ENCODE results near the gene HCRTR1. TPM values are rescaled to one million over a fixed set of nuclear protein-coding genes. Genes with fewer than 3 reads are reported as not detected.
A peak's percentile ranks its signal among the peaks of the same experiment; 100 is the strongest.

HCRTR1 gene
- total RNA-seq, 1 experiment from 2014 or later = not detected

DNA sequence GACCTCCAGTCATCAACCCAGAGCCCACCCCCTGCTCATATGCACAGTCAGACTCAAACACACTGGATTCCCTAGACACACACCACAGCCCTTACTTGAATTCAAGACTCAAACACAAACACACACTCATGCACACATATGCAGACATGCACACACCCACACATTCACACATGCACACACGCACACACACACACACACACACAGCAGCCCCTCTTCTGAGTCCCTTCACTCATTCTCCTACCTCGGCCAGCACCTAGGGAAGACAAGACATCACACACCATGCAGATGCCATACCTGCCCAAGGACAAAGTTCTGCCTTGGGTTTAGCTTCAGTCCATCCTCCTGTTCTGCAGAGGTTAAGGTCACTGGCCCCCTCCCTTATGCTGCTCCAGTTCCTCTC is 1.6 kb upstream of the HCRTR1 start:
- no peaks in the 10 kb centered on the region for H3K27me3 ChIP-seq
- DNase-seq = no peak
- no peak overlapping the region for H3K4me3 ChIP-seq
- H3K9me3 ChIP-seq = no peaks in the 10 kb centered on the region
- no peaks in the 10 kb centered on the region for H3K36me3 ChIP-seq

DNA sequence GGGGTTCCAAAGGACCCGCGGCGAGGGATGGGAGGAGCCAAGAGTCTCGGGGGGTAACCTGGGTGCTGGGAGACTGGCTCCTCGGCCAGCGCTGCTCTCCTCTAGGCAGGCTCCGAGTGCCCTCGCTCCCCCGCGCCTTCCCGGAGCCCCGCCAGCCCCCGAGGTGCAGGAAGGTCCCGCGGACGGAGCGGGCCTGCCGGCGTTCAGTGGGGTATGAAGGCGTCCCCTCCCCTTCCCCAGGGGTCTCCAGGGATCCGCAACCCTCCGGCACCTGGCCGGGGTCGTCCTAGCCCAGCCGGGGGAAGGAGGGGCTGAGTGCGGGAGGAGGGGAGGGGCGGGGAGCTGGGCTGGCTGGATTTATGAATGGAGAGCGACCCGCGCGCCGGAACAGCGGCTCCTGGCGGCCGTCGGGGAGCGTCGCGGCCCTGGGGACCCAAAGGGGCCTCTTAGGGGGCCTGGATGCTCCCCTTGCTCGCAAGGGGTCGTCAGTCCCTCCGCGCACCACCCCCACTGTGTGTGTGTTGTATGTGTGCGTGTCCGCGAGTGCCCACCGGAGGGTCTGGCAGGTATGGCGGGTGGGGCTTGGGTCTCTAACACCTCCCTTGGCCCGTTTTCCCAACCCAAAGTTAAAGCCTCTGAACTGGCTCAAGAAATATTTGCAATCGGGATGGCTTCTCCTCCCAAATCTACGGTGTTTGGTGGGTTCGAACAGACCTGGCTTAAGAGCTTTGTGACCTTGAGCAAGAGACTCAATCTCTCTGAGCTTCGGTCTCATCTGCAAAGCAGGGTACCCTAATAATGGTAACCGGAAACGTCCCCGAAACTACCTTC is 642 bp downstream of the HCRTR1 start:
- Histone ChIP-seq H3K4me3 (peak overlapping the region; percentile 49), H3K36me3 (no peaks in the 10 kb centered on the region), H3K27me3 (no peaks in the 10 kb centered on the region), H3K9me3 (no peaks in the 10 kb centered on the region)
- peak; percentile 39 for DNase-seq

DNA sequence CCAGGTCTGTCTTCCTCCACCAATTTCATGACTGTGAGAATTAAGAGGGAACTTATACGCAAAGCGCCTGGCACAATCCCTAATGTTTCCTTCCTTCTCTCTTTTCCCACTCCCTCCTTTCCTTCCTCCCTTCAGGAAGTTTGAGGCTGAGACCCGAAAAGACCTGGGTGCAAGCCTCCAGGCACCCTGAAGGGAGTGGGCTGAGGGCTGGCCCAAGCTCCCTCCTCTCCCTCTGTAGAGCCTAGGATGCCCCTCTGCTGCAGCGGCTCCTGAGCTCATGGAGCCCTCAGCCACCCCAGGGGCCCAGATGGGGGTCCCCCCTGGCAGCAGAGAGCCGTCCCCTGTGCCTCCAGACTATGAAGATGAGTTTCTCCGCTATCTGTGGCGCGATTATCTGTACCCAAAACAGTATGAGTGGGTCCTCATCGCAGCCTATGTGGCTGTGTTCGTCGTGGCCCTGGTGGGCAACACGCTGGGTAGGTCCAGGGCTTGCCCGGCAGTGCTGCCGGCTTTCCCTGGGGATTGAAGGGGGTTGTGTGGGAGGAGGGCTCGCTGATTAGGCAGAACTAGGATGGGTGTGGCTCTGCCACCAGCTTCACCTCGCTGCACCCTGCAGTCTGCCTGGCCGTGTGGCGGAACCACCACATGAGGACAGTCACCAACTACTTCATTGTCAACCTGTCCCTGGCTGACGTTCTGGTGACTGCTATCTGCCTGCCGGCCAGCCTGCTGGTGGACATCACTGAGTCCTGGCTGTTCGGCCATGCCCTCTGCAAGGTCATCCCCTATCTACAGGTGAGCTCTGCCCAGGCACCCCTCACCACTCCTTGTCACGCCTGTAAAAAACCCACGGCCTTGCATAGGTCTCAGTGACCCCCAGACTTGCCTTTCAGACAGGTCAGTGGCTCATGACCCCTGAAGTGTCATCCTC is 1.7 kb downstream of the HCRTR1 start:
- Histone ChIP-seq H3K27me3 (no peaks in the 10 kb centered on the region), H3K36me3 (no peaks in the 10 kb centered on the region), H3K9me3 (no peaks in the 10 kb centered on the region), H3K4me3 (no peak overlapping the region)
- DNase-seq = no peak

DNA sequence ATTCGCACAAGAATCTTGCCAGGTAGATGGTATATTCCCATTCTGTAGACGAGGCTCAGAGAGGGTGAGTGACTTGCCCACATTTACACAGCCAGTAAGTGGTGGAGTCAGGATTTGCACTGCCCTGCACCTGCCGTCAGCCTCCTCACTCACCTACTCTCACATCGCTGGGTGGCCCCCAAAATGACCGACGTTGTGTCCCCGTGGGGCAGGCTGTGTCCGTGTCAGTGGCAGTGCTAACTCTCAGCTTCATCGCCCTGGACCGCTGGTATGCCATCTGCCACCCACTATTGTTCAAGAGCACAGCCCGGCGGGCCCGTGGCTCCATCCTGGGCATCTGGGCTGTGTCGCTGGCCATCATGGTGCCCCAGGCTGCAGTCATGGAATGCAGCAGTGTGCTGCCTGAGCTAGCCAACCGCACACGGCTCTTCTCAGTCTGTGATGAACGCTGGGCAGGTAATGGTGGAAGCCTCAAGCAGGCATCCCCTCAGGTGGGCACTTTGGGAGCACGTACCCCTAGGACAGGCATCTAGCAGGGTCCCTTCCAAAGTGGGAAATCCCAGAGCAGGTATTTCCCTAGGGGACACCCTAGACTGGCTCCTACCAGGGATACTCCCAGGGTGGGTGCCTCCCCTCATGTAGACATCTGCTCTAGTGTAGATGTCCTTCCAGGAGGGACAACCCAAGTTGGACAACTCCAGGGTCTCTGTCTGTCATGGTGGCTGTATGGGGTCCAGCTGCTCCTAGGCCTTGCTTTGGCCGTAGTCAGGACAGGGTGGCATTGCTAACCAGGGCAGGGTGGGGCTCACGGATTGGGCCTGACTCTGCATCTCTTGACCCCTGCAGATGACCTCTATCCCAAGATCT is 3.4 kb downstream of the HCRTR1 start:
- H3K9me3 ChIP-seq = no peaks in the 10 kb centered on the region
- DNase-seq = no peak
- no peaks in the 10 kb centered on the region for H3K36me3 ChIP-seq
- no peaks in the 10 kb centered on the region for H3K27me3 ChIP-seq
- H3K4me3 ChIP-seq = no peak overlapping the region

DNA sequence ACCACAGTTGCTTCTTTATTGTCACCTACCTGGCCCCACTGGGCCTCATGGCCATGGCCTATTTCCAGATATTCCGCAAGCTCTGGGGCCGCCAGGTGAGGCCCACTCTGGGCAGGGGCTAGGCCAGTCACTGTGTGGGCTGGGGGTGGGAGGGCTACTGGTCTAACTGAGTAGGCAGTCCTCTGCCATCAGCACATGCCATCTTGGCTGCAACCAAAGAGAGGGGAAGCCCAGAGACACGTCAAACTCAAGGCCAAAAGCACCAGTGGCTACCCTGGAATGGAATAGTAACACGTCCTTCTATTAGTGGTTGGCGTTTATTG is 4.0 kb downstream of the HCRTR1 start:
- H3K9me3 ChIP-seq = no peaks in the 10 kb centered on the region
- H3K4me3 ChIP-seq = no peak overlapping the region
- H3K36me3 ChIP-seq = no peaks in the 10 kb centered on the region
- no peaks in the 10 kb centered on the region for H3K27me3 ChIP-seq
- no peak for DNase-seq

DNA sequence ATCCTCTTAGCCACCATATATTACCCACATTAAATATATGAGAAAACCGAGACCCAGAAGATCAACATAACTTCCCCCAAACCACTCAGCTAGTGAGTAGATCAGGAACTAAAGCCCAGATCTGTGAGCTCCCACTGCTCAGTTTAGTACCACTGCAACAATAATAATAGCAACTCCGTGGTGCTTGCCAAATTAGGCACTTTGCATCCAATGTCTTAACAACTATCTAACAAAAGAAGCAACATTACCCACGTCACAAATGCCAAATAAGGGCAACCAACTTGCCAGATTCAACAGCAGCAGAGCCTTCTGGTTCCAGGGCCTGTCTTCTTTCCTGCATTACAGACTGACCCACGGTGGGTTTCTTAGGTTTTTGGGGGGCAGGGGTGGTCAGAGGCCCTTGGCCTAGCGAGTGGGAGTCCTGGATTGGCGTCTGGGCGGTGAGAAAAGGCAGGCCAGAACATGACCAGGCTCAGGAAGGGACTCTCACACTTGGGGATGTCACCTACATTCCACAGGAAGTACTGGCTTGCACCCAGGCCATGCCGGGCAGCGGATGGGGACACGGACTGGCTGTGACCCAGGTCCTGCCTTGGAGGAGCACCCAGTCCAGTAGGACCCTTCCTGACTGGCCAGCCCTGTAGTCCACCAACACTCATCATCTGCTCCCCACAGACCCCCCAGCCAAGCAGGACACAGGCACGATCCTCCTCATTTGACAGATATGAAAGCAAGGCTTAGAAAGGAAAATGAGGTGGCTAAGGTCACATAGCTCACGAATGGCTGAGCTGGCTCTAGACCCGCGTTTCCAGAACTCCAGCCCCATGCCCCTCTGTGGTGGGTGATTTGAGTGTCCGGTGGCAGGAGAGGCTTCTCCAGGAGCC is 4.6 kb downstream of the HCRTR1 start:
- DNase-seq = no peak
- H3K4me3 ChIP-seq = no peak overlapping the region
- H3K9me3 ChIP-seq = no peaks in the 10 kb centered on the region
- no peaks in the 10 kb centered on the region; the same call in 1 of the 2 replicates for H3K36me3 ChIP-seq
- no peaks in the 10 kb centered on the region for H3K27me3 ChIP-seq

DNA sequence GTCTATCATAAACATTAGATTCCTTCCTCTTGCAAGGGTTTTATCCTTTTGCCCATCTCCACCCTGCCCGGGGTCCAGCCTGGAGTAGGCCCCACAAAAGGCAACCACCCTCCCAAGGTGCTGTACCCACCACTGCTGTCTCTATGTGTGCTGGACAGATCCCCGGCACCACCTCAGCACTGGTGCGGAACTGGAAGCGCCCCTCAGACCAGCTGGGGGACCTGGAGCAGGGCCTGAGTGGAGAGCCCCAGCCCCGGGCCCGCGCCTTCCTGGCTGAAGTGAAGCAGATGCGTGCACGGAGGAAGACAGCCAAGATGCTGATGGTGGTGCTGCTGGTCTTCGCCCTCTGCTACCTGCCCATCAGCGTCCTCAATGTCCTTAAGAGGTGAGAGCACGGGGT is 5.9 kb downstream of the HCRTR1 start:
- Histone ChIP-seq H3K27me3 (no peaks in the 10 kb centered on the region), H3K36me3 (peaks cover 4% of the 10 kb centered on the region; the same call in 1 of the 2 replicates), H3K4me3 (no peak overlapping the region), H3K9me3 (no peaks in the 10 kb centered on the region)
- DNase-seq = no peak

DNA sequence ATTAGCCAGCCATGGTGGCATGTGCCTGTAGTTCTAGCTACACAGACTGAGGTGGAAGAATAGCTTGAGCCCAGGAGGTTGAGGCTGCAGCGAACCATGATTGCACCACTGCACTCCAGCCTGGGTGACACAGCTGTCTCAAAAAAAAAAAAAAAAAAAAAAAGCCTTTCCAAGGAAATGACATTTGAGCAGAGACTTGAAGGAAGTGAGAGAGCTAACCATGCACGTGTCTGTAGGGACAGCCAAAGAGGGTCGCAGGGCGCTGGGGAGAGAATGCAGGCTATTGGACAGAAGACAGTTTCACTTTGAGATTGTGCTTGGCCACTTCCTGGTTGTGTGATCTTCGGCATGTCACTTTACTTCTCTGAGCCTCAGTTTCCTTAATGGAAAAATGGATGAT is 6.8 kb downstream of the HCRTR1 start:
- Histone ChIP-seq H3K36me3 (peaks cover 11% of the 10 kb centered on the region), H3K9me3 (no peaks in the 10 kb centered on the region), H3K27me3 (no peaks in the 10 kb centered on the region), H3K4me3 (no peak overlapping the region)
- DNase-seq = no peak

DNA sequence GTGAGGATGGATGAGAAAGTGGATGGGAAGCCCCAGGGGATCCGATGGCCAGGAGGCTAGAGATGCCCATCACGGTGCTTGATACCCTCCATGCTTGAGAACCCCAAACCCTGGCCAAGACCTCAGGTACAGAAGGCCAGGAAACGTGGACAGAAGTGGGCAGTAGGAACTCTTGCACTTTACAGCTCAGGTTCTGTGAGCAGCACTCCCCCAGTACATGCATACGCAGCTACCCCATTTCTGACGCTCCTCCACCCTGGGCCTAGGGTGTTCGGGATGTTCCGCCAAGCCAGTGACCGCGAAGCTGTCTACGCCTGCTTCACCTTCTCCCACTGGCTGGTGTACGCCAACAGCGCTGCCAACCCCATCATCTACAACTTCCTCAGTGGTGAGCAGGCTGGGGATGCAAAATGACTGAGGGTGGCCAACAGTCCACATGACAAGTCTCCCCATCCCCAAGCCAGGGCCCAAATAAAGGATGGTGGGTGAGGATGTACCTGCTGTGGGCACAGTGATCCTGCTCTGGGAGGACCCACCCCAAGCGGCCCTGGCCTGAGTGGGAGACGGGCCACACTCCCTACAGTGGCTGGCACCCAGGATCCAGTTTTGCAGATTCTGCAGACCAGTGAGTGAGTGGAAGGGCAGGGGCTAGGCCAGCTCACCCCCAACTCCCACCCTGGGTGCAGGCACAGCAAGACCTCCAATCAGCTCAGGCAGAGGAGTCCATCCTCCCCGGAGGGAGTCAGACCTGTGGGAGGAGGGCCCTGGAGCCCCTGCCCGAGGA is 7.4 kb downstream of the HCRTR1 start:
- Histone ChIP-seq H3K36me3 (peaks cover 16% of the 10 kb centered on the region), H3K27me3 (no peaks in the 10 kb centered on the region), H3K9me3 (no peaks in the 10 kb centered on the region), H3K4me3 (no peak overlapping the region)
- DNase-seq = no peak

DNA sequence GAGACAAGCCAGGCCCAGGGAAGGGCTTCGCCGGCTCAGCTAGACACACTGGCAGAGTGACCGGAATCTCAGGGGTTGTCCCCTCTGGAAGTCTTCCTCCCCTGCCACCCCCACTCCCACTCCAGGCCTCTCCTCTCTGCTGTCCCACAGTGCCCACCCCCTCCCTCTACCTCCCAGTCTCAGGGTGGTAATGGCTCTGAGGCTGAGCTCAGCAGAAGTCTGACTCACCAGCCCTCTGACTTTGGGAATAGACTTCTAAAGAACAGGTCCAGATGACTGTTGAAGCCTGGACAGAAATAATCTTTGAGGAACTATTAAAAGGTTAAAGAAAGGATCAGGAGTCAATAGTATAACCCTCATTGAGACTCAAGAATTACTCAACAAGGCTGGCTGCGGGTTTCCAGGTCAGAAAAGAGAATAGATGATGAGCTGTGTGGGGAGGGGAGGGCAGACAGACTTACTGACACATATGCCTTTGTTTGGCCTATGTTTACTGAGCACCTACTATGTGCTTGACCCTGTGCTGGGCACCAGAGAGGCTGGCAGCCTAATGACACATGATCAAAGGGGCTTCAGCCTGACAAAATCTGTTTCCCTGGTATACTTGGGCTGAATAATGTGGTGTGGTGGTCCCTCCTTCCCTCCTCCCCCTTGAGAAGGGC is 8.2 kb downstream of the HCRTR1 start:
- DNase-seq = peak; percentile 31
- Histone ChIP-seq H3K36me3 (peaks cover 16% of the 10 kb centered on the region), H3K4me3 (no peak overlapping the region), H3K27me3 (no peaks in the 10 kb centered on the region), H3K9me3 (no peaks in the 10 kb centered on the region)

DNA sequence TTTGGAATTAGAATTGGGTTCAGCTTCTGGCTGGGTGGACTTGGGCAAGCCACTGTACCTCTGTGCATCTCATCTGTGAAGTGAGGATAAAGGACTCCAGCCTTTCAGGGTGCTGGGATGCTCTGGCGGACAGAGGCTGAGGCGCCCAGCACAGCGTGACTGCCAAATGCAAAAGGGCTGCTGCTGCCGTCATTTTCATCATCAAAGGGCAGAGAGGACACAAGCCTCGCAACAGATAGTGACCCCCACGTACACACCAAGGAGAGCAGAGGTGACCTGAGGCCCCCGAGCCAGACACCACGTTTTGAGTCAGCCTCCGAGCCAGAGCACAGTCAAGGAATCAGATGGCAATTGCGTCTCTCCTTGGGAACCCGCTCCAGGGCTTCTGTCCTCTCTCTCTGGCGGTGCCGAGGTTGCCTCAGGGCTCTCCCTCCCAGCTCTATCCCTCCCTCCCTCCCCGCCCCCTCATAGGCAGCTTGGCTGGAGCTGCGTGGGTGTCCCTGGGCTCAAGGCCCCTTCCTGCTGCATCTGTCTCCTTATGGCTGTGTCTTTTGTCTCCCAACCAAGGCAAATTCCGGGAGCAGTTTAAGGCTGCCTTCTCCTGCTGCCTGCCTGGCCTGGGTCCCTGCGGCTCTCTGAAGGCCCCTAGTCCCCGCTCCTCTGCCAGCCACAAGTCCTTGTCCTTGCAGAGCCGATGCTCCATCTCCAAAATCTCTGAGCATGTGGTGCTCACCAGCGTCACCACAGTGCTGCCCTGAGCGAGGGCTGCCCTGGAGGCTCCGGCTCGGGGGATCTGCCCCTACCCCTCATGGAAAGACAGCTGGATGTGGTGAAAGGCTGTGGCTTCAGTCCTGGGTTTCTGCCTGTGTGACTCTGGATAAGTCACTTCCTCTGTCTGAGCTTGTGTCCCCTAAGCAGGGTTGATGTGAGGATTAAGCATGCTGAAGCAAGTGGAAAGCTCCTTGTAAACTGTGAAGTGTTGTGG is 9.0 kb downstream of the HCRTR1 start:
- no peaks in the 10 kb centered on the region for H3K9me3 ChIP-seq
- no peak overlapping the region for H3K4me3 ChIP-seq
- DNase-seq = no peak
- peaks cover 16% of the 10 kb centered on the region for H3K36me3 ChIP-seq
- no peaks in the 10 kb centered on the region for H3K27me3 ChIP-seq

DNA sequence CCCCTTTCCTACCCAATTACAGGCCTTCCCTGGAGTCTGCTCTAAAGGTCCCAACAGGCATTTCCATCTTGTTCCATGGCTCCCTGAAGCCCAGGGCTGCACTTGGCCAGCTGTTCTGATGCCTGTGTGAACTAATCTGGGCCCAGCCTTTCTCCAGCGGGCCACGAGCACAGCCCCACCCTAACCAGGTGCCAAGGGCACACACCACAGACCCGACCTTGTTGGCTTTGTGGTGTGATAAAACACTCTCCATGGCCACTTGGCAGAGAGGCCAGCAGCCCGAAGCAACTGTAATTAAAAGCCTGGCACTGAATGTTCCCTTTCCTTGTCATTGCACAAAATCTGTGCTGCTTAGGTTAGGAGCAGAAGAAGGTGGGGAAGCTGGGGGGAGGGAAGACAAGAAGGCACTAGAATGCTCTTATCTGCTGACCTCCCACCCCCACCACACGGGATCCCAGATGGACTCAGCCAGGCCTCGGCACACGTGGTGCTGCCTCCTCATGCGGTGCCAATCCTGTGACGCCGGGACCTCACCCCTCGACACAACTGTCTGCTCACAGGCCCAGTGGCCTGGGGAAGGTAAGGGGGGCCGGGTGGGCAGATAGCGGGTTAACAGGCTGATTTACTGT is 9.9 kb downstream of the HCRTR1 start:
- Histone ChIP-seq H3K4me3 (no peak overlapping the region), H3K36me3 (peaks cover 25% of the 10 kb centered on the region), H3K27me3 (no peaks in the 10 kb centered on the region), H3K9me3 (no peaks in the 10 kb centered on the region)
- DNase-seq = no peak

DNA sequence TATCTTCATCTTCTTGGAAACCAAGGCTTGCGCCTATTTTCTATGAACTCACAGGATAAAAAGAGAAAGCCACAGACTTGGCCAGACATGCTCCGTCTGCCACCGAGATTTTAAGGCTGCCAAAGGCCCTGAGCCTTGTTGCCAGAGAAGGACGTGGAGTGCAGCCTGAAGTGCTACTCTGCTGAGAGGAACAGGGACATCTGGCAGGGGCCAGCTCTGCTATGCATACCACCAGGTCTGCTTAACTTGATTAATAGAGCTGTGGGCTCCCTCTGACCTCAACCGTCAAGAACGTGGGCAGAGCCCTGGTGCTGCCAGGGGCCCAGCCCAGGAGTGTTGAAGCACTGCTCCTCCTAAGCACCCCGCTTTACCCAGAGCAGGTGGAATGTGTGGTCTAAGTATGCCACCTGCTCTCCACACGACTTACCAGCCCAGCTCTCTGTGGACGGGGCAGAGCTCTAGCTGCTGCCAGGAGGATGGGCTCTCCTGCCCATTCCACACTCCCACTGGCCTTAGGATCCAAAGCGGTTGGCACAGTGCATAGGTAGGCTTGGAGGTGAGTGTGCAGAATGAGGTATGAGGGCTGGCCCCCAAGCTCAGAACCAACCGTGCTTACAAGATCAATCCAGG is 10.6 kb downstream of the HCRTR1 start:
- H3K9me3 ChIP-seq = no peaks in the 10 kb centered on the region
- H3K4me3 ChIP-seq = no peak overlapping the region
- no peak for DNase-seq
- no peaks in the 10 kb centered on the region for H3K27me3 ChIP-seq
- peaks cover 31% of the 10 kb centered on the region for H3K36me3 ChIP-seq
